Right lobe of liver (tissue), 6 donors: ENCODE results near the gene AVL9. TPM values are rescaled to one million over a fixed set of nuclear protein-coding genes. Genes with fewer than 3 reads are reported as not detected.

ENCODE experiments used
- ATAC-seq, 4 donors: fragments of 200-7000 bp; cut with Tn5 transposase; one replicate each; pipeline ENCODE4 v1.9.1; 2020; ENCODE audit warnings: mild to moderate bottlenecking in 4 of 4, moderate library complexity in 4 of 4
- DNase-seq, 3 donors: peaks; one replicate each; pipeline ENCODE4 v3.0.0-alpha.2; 2020
- H3K27ac ChIP-seq, 3 donors: fragments of 200-600 bp; one replicate each; pipeline ENCODE4 v1.8.0; 2022
- H3K27me3 ChIP-seq, 2 donors: fragments of 200-600 bp; one replicate each; pipeline ENCODE4 v1.8.0; 2022
- H3K36me3 ChIP-seq, 4 donors: fragments of 200-600 bp; sonication (generic) in 1 of 4; one replicate each; pipeline versions ENCODE4 v1.5.1 to v1.8.0; 2017 to 2022; ENCODE audit warnings: control low read depth in 1 of 4
- H3K4me1 ChIP-seq, 4 donors: fragments of 200-600 bp; sonication (generic) in 1 of 4; one replicate each; pipeline versions ENCODE4 v1.5.1 to v1.8.0; 2017 to 2022; ENCODE audit warnings: control low read depth in 1 of 4
- H3K4me3 ChIP-seq, 3 donors: fragments of 200-600 bp; one replicate each; pipeline ENCODE4 v1.8.0; 2022
- H3K9me3 ChIP-seq, 4 donors: fragments of 200-600 bp; sonication (generic) in 1 of 4; one replicate each; pipeline versions ENCODE4 v1.5.1 to v1.8.0; 2017 to 2022; ENCODE audit warnings: control low read depth in 1 of 4
- POLR2A ChIP-seq: fragments of 450-650 bp; IDR thresholded peaks from one replicate; pipeline ENCODE4 v1.6.1; 2017; ENCODE audit warnings: antibody characterized with exemption, mild to moderate bottlenecking
- WGBS: methylation state at CpG from one replicate; pipeline ENCODE4 v1.1.6; 2018; ENCODE audit warnings: low coverage, low lambda C conversion rate; ENCODE audit not compliant: insufficient coverage; ENCODE audit errors: missing lambda C conversion rate; 5-methylcytosine and 5-hydroxymethylcytosine counted together
- intact Hi-C, 2 donors: fragments of 100-400 bp; cut with DNase I; formaldehyde crosslinking; loops; one replicate each; pipeline versions ENCODE4 v1.11.2 to v1.14.1; 2022
- total RNA-seq, 6 experiments: library from RNA; depleted of rRNA in 2 of 6; stranded (reverse); fragments of >200 nt in 2 of 6; fragmentation: NEBNext Ultra II Directional in 3 of 6; extraction: Animal tissue kit (Norgen Biotek cat#: 25700) in 3 of 6; gene quantifications; one replicate each; pipeline versions ENCODE4 v1.1.0 to v1.2.4, GENCODE V29; 2016 to 2023
- TF ChIP-seq, protein P1 (sequence below), 4 donors: fragments of 200-600 bp in 3 of 4; fragments of 450-650 bp in 1 of 4; IDR thresholded peaks; one replicate each; pipeline versions ENCODE4 v1.5.1 to v1.8.0; 2016 to 2022; ENCODE audit warnings: antibody characterized with exemption in 4 of 4, mild to moderate bottlenecking in 2 of 4
- donor health status: DM: no; HTN: yes; CAD: no.
- donor health status: DM: no; HTN: no; CAD: no.
- donor health status: DM: no; HTN: no; CAD: no.
- donor health status: DM: no; HTN: yes; CAD: no.
- donor health status: DM: no; HTN: yes; CAD: no.

AVL9 gene
- total RNA-seq, 6 experiments from 2014 or later = 12.5 to 22.9 (median 15.3) TPM

DNA sequence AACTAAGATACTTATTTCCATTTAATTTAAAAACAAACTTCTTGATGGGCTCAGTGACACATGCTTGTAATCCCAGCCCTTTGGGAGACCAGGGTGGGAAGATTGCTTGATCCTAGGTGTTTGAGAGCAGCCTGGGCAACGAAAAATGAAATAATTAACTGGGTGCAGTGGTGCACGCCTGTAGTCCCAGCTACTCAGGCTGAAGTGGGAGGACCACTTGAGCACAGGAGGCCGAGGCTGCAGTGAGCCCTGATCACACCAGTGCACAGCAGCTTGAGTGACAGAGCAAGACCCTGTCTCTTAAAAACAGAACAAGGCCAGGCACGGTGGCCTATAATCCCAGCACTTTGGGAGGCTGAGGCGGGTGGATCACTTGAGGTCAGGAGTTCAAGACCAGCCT is 37.4 kb downstream of the AVL9 start:
- H3K9me3 ChIP-seq = no peaks in the 10 kb centered on the region
- no peaks in the 10 kb centered on the region for H3K27me3 ChIP-seq
- DNase-seq = no peak
- no peak for ATAC-seq
- H3K36me3 ChIP-seq = no peaks in the 10 kb centered on the region
- no peak for TF ChIP-seq POLR2A
- TF ChIP-seq, protein P1, sequence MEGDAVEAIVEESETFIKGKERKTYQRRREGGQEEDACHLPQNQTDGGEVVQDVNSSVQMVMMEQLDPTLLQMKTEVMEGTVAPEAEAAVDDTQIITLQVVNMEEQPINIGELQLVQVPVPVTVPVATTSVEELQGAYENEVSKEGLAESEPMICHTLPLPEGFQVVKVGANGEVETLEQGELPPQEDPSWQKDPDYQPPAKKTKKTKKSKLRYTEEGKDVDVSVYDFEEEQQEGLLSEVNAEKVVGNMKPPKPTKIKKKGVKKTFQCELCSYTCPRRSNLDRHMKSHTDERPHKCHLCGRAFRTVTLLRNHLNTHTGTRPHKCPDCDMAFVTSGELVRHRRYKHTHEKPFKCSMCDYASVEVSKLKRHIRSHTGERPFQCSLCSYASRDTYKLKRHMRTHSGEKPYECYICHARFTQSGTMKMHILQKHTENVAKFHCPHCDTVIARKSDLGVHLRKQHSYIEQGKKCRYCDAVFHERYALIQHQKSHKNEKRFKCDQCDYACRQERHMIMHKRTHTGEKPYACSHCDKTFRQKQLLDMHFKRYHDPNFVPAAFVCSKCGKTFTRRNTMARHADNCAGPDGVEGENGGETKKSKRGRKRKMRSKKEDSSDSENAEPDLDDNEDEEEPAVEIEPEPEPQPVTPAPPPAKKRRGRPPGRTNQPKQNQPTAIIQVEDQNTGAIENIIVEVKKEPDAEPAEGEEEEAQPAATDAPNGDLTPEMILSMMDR (IDR thresholded peaks at IDR 0.05) = no peak
- no peak overlapping the region for H3K4me3 ChIP-seq
- no peaks in the 10 kb centered on the region for H3K4me1 ChIP-seq
- no peak overlapping the region for H3K27ac ChIP-seq
- intact Hi-C loops = no loop called here
- WGBS = 98% methylated on average over 4 of the region's 5 CpGs

DNA sequence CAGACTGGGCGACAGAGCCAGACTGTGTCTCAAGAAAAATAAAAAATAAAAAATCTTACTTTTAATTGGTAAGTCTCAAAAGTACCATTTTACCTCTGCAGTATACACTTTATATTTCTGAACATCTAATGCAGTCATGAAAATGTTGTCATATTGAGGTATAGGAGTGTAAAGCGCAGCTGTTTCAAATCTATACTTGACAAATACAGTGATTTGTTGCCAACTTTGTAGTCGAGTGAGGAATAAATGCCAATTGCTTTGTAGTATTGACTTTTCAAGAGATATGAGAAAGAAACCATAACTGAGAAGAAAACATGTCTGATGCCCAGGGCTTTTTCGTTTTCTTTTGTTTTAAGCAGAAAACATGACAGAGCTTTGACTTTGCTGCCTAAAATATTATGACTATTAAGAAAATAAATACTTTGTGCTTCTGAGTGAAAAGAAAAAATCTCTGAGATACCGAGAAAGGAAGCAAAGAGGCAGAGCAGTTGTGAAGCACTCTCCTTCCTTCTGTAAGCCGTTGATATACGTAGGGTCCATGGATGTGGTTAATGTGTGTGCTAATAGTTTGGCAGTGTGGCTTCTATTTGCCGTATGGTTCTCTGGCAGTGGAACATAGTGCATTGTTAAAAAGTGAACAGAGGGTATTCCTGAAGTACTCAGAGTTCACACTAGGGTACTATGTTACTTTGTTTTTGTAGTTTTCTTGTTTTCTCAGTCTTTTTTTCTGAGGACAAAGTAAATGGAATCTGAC is 38.2 kb downstream of the AVL9 start:
- Histone ChIP-seq H3K4me1 (no peaks in the 10 kb centered on the region), H3K27ac (no peak overlapping the region), H3K36me3 (no peaks in the 10 kb centered on the region), H3K27me3 (no peaks in the 10 kb centered on the region), H3K4me3 (no peak overlapping the region), H3K9me3 (no peaks in the 10 kb centered on the region)
- TF ChIP-seq POLR2A = no peak
- TF ChIP-seq, protein P1 (IDR thresholded peaks at IDR 0.05) = no peak
- ATAC-seq (no peak), DNase-seq (no peak)
- intact Hi-C loops = no loop called here
- WGBS = 75% methylated on average over 8 of the region's 8 CpGs

DNA sequence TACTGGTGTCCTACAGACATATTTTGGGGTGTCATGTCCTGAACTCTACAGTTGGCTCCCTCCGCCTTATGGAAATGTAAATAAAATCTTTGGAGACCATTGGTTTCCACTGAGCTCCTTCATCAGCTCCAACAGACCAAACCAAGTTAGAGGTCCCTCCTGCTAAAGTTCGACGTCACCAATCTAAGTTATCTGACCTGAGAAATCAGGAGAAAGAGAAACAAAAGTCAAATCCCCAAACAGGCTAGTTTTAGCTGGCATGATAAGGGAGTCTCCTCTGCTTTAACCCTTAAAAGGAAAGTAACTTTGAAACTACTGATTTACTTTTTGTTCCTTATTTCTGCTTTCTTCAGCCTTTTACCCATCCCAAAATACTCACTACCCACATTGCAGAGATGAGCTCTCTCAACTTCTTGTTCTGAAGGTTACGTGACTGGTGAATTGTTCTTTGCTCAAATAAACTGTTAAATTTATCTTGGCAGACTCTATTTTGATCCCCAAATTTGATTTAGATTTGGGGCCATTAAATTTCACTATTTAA is 39.9 kb downstream of the AVL9 start:
- ATAC-seq = no peak
- no peak for TF ChIP-seq POLR2A
- TF ChIP-seq, protein P1 (IDR thresholded peaks at IDR 0.05) = no peak
- Histone ChIP-seq H3K9me3 (no peaks in the 10 kb centered on the region), H3K36me3 (no peaks in the 10 kb centered on the region), H3K4me3 (no peak overlapping the region), H3K4me1 (no peaks in the 10 kb centered on the region), H3K27me3 (no peaks in the 10 kb centered on the region), H3K27ac (no peak overlapping the region)
- WGBS = 80% methylated on average over 4 of the region's 4 CpGs
- no peak for DNase-seq
- intact Hi-C loops = no loop called here

DNA sequence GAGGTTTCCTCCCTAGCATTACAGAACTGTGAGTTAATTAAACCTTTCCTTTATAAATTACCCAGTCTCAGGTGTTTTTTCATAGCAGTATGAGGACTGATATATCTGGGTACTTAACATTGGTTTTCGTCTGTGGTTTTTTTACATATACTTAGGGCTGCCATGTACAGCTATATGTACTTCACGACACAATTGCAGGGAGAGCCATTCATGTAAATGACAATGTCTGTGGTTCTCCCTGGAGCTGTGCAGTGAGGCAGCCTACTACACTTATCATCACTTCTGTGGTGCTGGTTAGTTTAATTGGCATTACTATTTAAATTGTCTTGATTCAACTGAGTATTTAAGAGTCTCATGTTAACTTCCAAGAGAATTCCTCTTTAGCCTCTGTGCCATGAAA is 40.7 kb downstream of the AVL9 start:
- ATAC-seq (no peak), DNase-seq (no peak)
- WGBS = 91% methylated on average over 2 of the region's 2 CpGs
- TF ChIP-seq, protein P1 (IDR thresholded peaks at IDR 0.05) = no peak
- TF ChIP-seq POLR2A = no peak
- Histone ChIP-seq H3K4me1 (no peaks in the 10 kb centered on the region), H3K27ac (no peak overlapping the region), H3K4me3 (no peak overlapping the region), H3K27me3 (no peaks in the 10 kb centered on the region), H3K9me3 (no peaks in the 10 kb centered on the region), H3K36me3 (no peaks in the 10 kb centered on the region)
- intact Hi-C loops = no loop called here
